HG03159 (cell line): Measurements from ENCODE around the gene DYNC1I1.

ENCODE experiments used
- ATAC-seq: cut with Tn5 transposase; IDR thresholded peaks from one replicate; pipeline ENCODE4 v1.9.1; 2021; ENCODE audit warnings: mild to moderate bottlenecking, moderate library complexity; ENCODE audit not compliant: unreplicated experiment

DYNC1I1 gene

GRCh38 chr7:96016056-96016586 lies 243.8 kb downstream of the DYNC1I1 start:
- no peak for ATAC-seq

DNA sequence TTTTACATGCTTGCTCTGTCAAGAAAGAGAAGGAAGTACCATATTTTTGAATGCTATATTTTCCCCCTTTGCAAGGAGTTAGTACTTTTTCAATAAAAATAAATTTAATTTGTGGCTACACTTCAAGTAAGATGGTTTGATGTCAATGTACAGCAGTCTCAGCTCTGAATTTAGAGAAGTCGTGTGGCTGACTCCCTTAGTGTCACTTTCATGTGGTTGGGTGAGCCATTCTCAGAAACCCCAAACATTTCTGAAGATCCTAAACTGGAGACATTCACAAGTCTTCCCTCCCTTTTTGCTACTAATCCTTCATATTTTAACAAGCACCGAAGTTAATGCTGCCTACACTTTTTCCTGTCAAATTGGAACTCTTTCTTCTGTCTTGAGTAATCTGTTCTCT lies 244.4 kb downstream of the DYNC1I1 start:
- ATAC-seq, result no peak

DNA sequence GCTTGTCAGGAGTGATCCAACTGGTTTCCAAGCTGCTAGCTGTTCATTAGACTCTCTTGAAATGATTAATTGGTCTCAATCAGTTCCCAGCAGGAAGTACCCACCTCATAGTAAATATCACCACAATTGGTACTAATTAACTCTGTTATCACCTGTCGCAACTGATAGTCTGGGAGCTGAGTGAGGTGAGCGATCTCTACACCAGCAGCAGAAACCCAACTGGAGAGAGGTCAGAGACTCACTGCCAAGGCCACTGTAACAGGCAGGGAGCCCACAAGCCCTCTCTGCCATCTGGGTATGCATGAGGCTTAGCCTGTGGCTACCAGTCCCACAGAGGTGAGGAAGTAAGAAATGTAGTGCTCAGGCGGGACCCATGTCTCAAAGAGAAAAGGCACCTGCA lies 245.5 kb downstream of the DYNC1I1 start:
- ATAC-seq, result no peak

GRCh38 chr7:96021568-96021967 lies 249.2 kb downstream of the DYNC1I1 start:
- ATAC-seq, result no peak

GRCh38 chr7:96023387-96023786 lies 251.0 kb downstream of the DYNC1I1 start:
- ATAC-seq, result no peak

- ATAC-seq, result no peak
Observed at GRCh38 chr7:96026010-96026409, 253.7 kb downstream of the DYNC1I1 start.

GRCh38 chr7:96026611-96027010 lies 254.3 kb downstream of the DYNC1I1 start:
- ATAC-seq, result no peak

GRCh38 chr7:96028729-96029128 lies 256.4 kb downstream of the DYNC1I1 start:
- no peak for ATAC-seq

DNA sequence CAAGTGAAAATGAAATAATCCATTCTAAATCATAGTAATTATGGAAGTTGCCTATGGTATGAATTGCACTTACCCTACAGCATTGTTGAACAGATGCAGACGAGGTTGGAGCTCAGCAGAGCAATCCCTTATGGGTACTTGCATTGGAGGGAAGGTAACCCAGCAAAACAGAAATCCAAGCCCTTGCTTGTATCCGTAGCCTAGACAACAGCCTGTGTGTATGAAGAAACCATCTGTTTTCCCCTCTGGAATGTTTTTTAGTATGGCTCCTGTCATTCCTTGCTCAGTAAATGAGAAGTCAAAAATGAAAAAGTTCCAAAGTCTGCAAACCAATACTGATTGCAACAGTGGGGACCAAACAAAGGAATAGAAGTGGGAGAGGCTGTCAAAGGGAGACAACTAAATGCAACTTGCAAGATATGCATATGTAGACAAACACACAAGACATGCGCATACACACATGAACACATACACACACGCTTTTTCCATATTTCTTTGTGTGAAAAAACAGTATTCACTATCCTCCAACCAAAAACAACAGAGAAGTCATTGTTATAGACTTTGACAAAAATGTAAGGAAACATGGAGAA lies 260.8 kb downstream of the DYNC1I1 start:
- no peak for ATAC-seq

DNA sequence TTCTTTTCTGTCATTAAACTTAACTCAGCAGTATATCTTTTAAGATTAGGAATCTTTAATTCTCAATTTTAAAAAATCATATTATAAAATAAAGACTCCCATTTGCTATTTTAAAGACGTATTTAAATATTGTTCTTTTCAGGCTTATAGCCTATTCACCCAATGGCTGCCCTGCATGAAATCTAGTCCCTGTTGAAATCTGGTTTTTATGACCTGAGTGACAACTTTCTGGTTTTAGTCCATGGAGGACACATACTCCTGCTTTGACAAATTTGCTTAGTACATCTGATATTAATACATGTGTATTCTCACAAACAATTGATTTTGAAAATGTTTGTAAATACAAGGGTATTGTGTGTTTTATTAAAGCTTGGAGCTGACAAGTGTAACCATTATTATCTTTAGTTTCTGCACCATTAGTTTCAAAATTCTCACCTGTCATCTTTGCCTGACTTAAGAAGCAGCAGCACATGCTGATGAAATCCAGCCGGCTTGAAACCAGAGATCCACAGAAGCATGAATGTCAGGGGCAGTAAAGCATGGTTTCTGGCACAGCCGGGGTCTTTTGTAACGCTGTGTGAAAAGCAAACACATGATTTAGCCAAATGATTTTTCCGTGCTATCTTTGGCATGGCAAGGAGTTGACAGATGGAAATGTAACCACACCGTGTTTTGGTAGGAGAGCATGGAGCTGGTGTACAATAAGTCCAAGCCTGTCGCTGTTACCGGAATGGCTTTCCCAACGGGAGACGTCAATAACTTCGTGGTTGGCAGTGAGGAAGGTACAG lies 262.8 kb downstream of the DYNC1I1 start:
- no peak for ATAC-seq

GRCh38 chr7:96040250-96040772 lies 268.0 kb downstream of the DYNC1I1 start:
- ATAC-seq, result no peak

- no peak for ATAC-seq
Observed at GRCh38 chr7:96041171-96041570, 268.8 kb downstream of the DYNC1I1 start.

DNA sequence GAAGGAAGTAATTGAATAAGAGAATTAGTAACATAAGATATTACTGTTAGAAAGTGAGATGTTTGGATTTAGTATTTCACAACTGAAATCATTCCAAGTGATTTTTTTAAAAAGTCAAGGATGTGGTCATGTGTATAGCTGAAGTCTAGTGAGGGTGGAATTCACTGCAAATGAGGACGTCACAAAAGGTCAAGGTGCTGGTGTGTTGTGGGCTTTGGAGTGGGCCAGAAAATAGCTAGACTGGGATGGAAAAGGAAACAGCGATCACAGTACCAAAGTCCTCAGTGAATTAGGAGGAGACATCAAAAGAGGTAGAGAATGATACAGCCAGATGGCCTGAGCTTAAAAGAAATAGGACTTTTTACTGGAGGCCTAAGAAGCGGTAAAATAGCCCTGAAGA lies 272.8 kb downstream of the DYNC1I1 start:
- ATAC-seq, result no peak

- ATAC-seq, result no peak
Observed at GRCh38 chr7:96045919-96046318, 273.6 kb downstream of the DYNC1I1 start.

- no peak for ATAC-seq
Observed at GRCh38 chr7:96052289-96052688, 279.9 kb downstream of the DYNC1I1 start.

GRCh38 chr7:96052860-96053470 lies 280.6 kb downstream of the DYNC1I1 start:
- ATAC-seq, result no peak

DNA sequence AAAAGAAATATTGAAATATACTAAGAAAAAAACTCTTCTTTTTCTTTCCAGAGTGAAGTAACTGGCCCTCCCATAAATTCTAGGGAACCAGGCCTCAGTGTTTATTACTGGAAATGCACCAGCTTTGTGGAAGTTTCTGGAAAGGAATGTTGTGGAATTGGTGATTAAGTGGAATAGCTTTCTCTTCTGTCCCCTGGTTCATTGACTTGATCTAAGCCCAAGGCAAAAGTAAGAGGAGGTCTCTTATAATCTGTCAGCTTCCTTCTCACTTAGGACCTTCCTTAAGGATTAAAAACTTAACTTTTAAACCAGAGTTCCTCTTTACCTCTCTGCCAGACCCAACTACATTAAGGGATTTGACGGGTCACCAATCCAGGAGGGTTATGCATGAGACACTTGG lies 283.4 kb downstream of the DYNC1I1 start:
- no peak for ATAC-seq

DNA sequence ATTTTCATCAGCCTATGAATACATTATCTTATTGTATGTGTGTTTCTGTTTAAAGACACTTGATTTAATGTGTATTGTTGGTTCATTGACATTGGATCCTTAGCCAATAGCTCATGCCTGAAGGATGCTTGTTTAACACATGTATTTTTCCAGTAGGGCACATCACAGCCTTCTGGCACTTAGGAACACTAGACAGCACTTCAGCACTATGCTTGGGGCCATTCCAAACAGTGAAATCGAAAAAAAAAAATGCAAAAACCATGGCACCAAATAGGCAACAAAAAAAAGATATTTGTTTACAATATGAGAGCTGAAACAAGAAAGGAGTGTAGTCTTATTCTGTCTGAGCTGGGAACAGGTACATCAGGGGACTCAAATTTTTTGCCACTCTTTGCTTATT lies 286.7 kb downstream of the DYNC1I1 start:
- no peak for ATAC-seq

DNA sequence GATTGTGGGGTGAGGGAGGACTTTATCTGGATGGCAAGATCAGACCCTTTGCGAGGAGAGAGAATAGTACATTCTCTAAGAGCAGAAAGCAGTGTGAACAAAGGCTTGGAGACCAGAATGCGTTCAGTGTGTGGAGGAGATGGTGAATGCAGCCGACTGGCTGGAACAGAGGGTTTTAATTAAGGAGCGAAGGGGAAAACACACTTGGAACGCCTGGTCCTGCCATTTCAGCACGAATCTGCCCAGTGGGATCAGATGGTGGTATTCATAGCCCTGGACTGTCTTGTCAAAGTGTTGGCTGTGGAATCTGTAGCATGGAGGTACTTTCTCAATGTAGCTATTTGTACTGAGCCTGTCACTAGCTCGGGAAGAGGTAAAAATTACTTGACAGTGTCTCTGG lies 288.7 kb downstream of the DYNC1I1 start:
- no peak for ATAC-seq

GRCh38 chr7:96061844-96062243 lies 289.5 kb downstream of the DYNC1I1 start:
- no peak for ATAC-seq

DNA sequence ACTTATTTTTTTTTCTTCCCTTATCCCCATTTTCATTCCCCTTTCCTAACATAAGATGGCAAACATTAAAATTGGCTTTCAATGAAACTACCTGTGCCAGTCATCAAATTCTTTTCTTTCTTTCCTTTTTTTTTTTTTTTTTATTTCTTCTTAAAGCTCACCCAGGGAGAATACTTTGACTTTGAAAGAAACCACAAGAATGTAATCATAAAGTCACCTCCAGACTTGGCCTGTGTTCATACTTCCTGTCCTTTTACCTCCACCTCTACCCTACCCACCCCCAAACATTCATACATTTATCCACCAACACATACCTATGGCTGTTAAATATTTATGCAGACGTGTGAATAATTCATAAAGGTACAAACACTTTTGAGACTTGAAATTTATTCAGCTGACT lies 295.0 kb downstream of the DYNC1I1 start:
- ATAC-seq, result no peak

DNA sequence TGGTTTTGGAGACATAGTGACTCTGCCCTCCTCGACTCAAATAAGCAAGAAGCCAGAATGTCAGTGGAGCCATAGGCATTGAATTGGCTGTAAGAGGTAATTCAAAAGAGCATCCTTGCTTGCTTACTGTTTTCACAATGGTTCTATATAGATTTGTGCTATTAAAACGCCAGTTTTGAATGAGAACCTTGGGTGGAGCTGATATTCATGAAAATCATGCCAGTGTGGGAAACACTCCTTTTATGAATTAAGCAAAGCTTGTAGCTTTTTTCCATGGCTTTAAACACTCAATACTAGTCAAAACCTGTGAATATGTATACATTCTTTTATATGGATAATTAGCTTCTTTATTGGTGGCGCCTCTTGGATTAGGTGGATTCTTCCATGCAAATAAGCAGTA lies 297.0 kb downstream of the DYNC1I1 start:
- no peak for ATAC-seq
